Measurements from ENCODE around the gene LSM10. TPM values are rescaled to one million over a fixed set of nuclear protein-coding genes. Genes with fewer than 3 reads are reported as not detected.

Gene LSM10
- total and polyA plus RNA-seq, 2 experiments from 2014 or later: 27.5 to 98.9 TPM

DNA sequence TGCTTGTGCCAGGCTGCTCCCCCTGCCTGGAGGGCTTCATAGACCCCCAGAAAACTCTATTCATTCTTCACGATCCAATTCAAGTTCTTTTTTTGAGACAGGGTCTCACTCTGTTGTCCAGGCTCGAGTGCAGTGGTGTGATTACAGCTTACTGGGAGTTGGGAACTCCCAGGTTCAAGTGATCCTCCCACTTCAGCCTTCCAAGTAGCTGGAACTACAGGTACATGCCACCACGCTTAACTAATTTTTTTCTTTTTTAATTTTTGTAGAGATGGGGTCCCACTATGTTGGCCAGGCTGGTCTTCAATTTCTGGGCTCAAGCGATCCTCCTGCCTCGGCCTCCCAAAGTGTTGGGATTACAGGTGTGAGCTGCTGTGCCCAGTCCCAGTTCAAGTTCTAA, 16.3 kb downstream of the LSM10 start:
- Histone ChIP-seq H4K20me1 (replicated peaks; ENCODE audit: insufficient read depth) (peaks cover 40% of the 10 kb centered on the region), H3K4me3 (no peak overlapping the region), H3K4me2 (no peak overlapping the region), H3K27me3 (ENCODE audit: insufficient read depth) (no peaks in the 10 kb centered on the region), H3K4me1 (ENCODE audit: insufficient read depth) (peaks cover 7% of the 10 kb centered on the region), H3K9me2 (ENCODE audit: insufficient read depth) (no peaks in the 10 kb centered on the region), H2AFZ (no peak overlapping the region), H3F3A (replicated peaks; ENCODE audit: low read depth) (peaks cover 10% of the 10 kb centered on the region; the same call in 1 of the 2 replicates), H3K79me2 (replicated peaks; ENCODE audit: insufficient read depth) (peaks cover 88% of the 10 kb centered on the region), H3K36me3 (ENCODE audit: insufficient read depth) (no peaks in the 10 kb centered on the region), H3K27ac (ENCODE audit: low read depth) (no peak overlapping the region)
- H3K27ac Mint-ChIP-seq: no peak overlapping the region
- peaks cover 12% of the 10 kb centered on the region for H3K27me3 Mint-ChIP-seq (ENCODE audit: insufficient read depth, low read depth, poor library complexity)
- TF ChIP-seq NANOG (IDR thresholded peaks at IDR 0.05; ENCODE audit: borderline replicate concordance) (no peak), JUNB (IDR thresholded peaks at IDR 0.05; ENCODE audit: unreplicated experiment) (no peak), ZNF114 (CRISPR knock-in tag; IDR thresholded peaks at IDR 0.05) (no peak), EZH2 (IDR thresholded peaks at IDR 0.05; ENCODE audit: low read depth, unreplicated experiment) (no peak)
- TF ChIP-seq, protein P1, sequence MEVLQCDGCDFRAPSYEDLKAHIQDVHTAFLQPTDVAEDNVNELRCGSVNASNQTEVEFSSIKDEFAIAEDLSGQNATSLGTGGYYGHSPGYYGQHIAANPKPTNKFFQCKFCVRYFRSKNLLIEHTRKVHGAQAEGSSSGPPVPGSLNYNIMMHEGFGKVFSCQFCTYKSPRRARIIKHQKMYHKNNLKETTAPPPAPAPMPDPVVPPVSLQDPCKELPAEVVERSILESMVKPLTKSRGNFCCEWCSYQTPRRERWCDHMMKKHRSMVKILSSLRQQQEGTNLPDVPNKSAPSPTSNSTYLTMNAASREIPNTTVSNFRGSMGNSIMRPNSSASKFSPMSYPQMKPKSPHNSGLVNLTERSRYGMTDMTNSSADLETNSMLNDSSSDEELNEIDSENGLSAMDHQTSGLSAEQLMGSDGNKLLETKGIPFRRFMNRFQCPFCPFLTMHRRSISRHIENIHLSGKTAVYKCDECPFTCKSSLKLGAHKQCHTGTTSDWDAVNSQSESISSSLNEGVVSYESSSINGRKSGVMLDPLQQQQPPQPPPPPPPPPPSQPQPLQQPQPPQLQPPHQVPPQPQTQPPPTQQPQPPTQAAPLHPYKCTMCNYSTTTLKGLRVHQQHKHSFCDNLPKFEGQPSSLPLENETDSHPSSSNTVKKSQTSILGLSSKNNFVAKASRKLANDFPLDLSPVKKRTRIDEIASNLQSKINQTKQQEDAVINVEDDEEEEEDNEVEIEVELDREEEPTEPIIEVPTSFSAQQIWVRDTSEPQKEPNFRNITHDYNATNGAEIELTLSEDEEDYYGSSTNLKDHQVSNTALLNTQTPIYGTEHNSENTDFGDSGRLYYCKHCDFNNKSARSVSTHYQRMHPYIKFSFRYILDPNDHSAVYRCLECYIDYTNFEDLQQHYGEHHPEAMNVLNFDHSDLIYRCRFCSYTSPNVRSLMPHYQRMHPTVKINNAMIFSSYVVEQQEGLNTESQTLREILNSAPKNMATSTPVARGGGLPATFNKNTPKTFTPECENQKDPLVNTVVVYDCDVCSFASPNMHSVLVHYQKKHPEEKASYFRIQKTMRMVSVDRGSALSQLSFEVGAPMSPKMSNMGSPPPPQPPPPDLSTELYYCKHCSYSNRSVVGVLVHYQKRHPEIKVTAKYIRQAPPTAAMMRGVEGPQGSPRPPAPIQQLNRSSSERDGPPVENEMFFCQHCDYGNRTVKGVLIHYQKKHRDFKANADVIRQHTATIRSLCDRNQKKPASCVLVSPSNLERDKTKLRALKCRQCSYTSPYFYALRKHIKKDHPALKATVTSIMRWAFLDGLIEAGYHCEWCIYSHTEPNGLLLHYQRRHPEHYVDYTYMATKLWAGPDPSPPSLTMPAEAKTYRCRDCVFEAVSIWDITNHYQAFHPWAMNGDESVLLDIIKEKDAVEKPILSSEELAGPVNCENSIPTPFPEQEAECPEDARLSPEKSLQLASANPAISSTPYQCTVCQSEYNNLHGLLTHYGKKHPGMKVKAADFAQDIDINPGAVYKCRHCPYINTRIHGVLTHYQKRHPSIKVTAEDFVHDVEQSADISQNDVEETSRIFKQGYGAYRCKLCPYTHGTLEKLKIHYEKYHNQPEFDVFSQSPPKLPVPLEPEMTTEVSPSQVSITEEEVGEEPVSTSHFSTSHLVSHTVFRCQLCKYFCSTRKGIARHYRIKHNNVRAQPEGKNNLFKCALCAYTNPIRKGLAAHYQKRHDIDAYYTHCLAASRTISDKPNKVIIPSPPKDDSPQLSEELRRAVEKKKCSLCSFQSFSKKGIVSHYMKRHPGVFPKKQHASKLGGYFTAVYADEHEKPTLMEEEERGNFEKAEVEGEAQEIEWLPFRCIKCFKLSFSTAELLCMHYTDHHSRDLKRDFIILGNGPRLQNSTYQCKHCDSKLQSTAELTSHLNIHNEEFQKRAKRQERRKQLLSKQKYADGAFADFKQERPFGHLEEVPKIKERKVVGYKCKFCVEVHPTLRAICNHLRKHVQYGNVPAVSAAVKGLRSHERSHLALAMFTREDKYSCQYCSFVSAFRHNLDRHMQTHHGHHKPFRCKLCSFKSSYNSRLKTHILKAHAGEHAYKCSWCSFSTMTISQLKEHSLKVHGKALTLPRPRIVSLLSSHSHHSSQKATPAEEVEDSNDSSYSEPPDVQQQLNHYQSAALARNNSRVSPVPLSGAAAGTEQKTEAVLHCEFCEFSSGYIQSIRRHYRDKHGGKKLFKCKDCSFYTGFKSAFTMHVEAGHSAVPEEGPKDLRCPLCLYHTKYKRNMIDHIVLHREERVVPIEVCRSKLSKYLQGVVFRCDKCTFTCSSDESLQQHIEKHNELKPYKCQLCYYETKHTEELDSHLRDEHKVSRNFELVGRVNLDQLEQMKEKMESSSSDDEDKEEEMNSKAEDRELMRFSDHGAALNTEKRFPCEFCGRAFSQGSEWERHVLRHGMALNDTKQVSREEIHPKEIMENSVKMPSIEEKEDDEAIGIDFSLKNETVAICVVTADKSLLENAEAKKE (CRISPR knock-in tag; IDR thresholded peaks at IDR 0.05): no peak
- TF ChIP-seq, protein P2, sequence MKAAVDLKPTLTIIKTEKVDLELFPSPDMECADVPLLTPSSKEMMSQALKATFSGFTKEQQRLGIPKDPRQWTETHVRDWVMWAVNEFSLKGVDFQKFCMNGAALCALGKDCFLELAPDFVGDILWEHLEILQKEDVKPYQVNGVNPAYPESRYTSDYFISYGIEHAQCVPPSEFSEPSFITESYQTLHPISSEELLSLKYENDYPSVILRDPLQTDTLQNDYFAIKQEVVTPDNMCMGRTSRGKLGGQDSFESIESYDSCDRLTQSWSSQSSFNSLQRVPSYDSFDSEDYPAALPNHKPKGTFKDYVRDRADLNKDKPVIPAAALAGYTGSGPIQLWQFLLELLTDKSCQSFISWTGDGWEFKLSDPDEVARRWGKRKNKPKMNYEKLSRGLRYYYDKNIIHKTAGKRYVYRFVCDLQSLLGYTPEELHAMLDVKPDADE (IDR thresholded peaks at IDR 0.05): no peak
- DNase-seq (ENCODE audit: low spot score): no peak
- H3K36me3 Mint-ChIP-seq (ENCODE audit: low read depth): peaks cover 4% of the 10 kb centered on the region
- peaks cover 37% of the 10 kb centered on the region for H3K4me1 Mint-ChIP-seq
- H3K4me3 Mint-ChIP-seq: no peak overlapping the region
- H3K9me3 Mint-ChIP-seq: no peaks in the 10 kb centered on the region
- ATAC-seq: no peak

Data from GM23338 (cell line).